IMR-90 (cell line): ENCODE results near the gene TIAM2.

Experiments used
- BHLHE40 ChIP-seq: fragments of 150-350 bp; IDR thresholded peaks from 2 replicates; pipeline ENCODE4 v1.6.1; 2016; ENCODE audit warnings: mild to moderate bottlenecking, low read depth, low read length
- CEBPB ChIP-seq: IDR thresholded peaks from 2 replicates; pipeline ENCODE4 v1.6.1; 2012; ENCODE audit warnings: low read depth, low read length, improper control_type of control experiment
- CHD1 ChIP-seq: IDR thresholded peaks from 2 replicates; pipeline ENCODE4 v1.6.1; 2012; ENCODE audit warnings: low read depth, low read length, improper control_type of control experiment
- CTCF ChIP-seq: conservative IDR thresholded peaks from 2 replicates; pipeline ENCODE4 v1.5.1; 2012; ENCODE audit warnings: mild to moderate bottlenecking, low read depth, low read length, improper control_type of control experiment
- ELK1 ChIP-seq: fragments of 150-350 bp; IDR thresholded peaks from 2 replicates; pipeline ENCODE4 v1.6.1; 2016; ENCODE audit warnings: low read depth, mild to moderate bottlenecking, low read length, moderate library complexity, borderline replicate concordance
- FOS ChIP-seq: fragments of 150-350 bp; IDR thresholded peaks from 2 replicates; pipeline ENCODE4 v1.6.1; 2016; ENCODE audit warnings: low read depth, low read length
- MAZ ChIP-seq: IDR thresholded peaks from 2 replicates; pipeline ENCODE4 v1.6.1; 2012; ENCODE audit warnings: low read depth, mild to moderate bottlenecking, low read length, improper control_type of control experiment, moderate library complexity, borderline replicate concordance
- MXI1 ChIP-seq: IDR thresholded peaks from 2 replicates; pipeline ENCODE4 v1.6.1; 2012; ENCODE audit warnings: low read depth, mild to moderate bottlenecking, low read length, moderate library complexity, borderline replicate concordance
- POLR2A ChIP-seq: IDR thresholded peaks from 2 replicates; pipeline ENCODE4 v1.6.1; 2012; ENCODE audit warnings: mild to moderate bottlenecking, low read depth, low read length
- RAD21 ChIP-seq: IDR thresholded peaks from 2 replicates; pipeline ENCODE4 v1.6.1; 2012; ENCODE audit warnings: low read length, improper control_type of control experiment
- RFX5 ChIP-seq: IDR thresholded peaks from 2 replicates; pipeline ENCODE4 v1.8.0; 2012; ENCODE audit warnings: low read depth, mild to moderate bottlenecking, low read length, moderate library complexity
- SMC3 ChIP-seq: fragments of 150-350 bp; IDR thresholded peaks from 2 replicates; pipeline ENCODE4 v1.6.1; 2016; ENCODE audit warnings: low read depth, mild to moderate bottlenecking, antibody characterized with exemption, low read length, moderate library complexity
- USF2 ChIP-seq: fragments of 150-350 bp; IDR thresholded peaks from 2 replicates; pipeline ENCODE4 v1.6.1; 2017; ENCODE audit warnings: mild to moderate bottlenecking, antibody characterized with exemption, low read length, low read depth

- TF ChIP-seq CTCF: no peak
- TF ChIP-seq RAD21: no peak
- TF ChIP-seq POLR2A: no peak
- no peak for TF ChIP-seq CEBPB
- no peak for TF ChIP-seq CHD1
- no peak for TF ChIP-seq USF2
- no peak for TF ChIP-seq RFX5
- no peak for TF ChIP-seq MXI1
- no peak for TF ChIP-seq FOS
- no peak for TF ChIP-seq SMC3
- TF ChIP-seq BHLHE40: no peak
- no peak for TF ChIP-seq MAZ
- TF ChIP-seq ELK1: no peak
These were observed 35.1 kb downstream of the TIAM2 start for GRCh38 chr6:155030148-155030720.
